Tibial nerve (tissue), 4 donors: Measurements from ENCODE around the gene RNF225.

Source experiments
- CTCF ChIP-seq, 5 experiments: fragments of 200-600 bp in 3 of 5; fragments of 450-650 bp in 2 of 5; sonication (generic) in 3 of 5; IDR thresholded peaks; one replicate each; pipeline ENCODE4 v1.5.1; 2016 to 2019; ENCODE audit warnings: antibody characterized with exemption in 5 of 5, mild to moderate bottlenecking in 3 of 5, moderate library complexity in 2 of 5
- EP300 ChIP-seq, 2 donors: sonication (generic); formaldehyde crosslinking; IDR thresholded peaks; one replicate each; pipeline ENCODE4 v1.6.1; 2017; ENCODE audit warnings: antibody characterized with exemption in 2 of 2, mild to moderate bottlenecking in 1 of 2
- POLR2A ChIP-seq, 2 donors: fragments of 450-650 bp; IDR thresholded peaks; one replicate each; pipeline ENCODE4 v1.6.1; 2017; ENCODE audit warnings: antibody characterized with exemption in 2 of 2, mild to moderate bottlenecking in 2 of 2, moderate library complexity in 2 of 2

DNA sequence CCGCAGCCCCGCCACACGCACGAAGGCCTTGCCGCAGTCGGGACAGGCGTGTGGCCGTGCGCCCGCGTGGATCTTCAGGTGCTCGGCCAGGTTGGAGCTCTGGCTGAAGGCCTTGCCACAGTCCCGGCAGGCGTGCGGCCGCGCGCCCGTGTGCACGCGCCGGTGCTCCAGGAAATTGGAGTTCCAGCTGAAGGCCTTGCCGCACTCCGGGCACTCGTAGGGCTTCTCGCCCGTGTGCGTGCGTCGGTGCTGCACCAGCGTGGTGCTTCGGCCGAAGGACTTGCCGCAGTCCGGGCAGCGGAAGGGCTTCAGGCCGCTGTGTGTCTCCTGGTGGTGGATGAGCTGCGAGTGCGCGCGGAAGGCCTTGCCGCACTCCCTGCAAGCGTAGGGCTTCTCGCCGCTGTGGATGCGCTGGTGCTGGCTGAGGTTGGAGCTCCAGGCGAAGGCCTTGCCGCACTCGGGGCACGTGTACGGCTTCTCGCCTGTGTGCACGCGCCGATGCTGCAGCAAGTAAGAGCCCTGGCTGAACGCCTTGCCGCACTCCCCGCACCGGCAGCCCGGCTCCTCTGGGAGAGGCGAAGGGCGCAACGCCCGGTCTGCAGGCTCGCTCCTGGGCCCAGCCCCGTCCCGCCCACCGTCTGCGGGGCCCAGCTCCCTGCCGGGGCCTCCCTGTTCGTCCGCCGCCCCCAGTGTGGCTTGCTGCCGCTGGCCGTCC is 38.5 kb upstream of the RNF225 start:
- TF ChIP-seq CTCF (IDR thresholded peaks at IDR 0.05), result no peak
- no peak for TF ChIP-seq POLR2A (IDR thresholded peaks at IDR 0.05)
- no peak for TF ChIP-seq EP300 (IDR thresholded peaks at IDR 0.05)
